ENCODE results near the gene MT1B.
A peak's percentile ranks its signal among the peaks of the same experiment; 100 is the strongest.

Gene MT1B

GRCh38 chr16:56677474-56677873 lies 25.8 kb downstream of the MT1B start:
- H3K36me3 ChIP-seq (replicated peaks; ENCODE audit: low read depth, low read length): no peaks in the 10 kb centered on the region
- TF ChIP-seq, protein P1, sequence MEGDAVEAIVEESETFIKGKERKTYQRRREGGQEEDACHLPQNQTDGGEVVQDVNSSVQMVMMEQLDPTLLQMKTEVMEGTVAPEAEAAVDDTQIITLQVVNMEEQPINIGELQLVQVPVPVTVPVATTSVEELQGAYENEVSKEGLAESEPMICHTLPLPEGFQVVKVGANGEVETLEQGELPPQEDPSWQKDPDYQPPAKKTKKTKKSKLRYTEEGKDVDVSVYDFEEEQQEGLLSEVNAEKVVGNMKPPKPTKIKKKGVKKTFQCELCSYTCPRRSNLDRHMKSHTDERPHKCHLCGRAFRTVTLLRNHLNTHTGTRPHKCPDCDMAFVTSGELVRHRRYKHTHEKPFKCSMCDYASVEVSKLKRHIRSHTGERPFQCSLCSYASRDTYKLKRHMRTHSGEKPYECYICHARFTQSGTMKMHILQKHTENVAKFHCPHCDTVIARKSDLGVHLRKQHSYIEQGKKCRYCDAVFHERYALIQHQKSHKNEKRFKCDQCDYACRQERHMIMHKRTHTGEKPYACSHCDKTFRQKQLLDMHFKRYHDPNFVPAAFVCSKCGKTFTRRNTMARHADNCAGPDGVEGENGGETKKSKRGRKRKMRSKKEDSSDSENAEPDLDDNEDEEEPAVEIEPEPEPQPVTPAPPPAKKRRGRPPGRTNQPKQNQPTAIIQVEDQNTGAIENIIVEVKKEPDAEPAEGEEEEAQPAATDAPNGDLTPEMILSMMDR (IDR thresholded peaks at IDR 0.05; ENCODE audit: low read depth, low read length): no peak
- TF ChIP-seq EZH2phosphoT487 (IDR thresholded peaks at IDR 0.05; ENCODE audit: low read depth): no peak
- no peaks in the 10 kb centered on the region for H3K9me3 ChIP-seq (ENCODE audit: insufficient read depth, low read length)
- H3K4me2 ChIP-seq (ENCODE audit: low read length): no peak overlapping the region
- no peak overlapping the region for H3K4me3 ChIP-seq (ENCODE audit: low read length)
- peaks cover 3% of the 10 kb centered on the region; the same call in 1 of the 2 replicates for H3K27me3 ChIP-seq (ENCODE audit: low read depth, low read length)
- H3K9ac ChIP-seq (ENCODE audit: low read length): no peak overlapping the region
- no peaks in the 10 kb centered on the region for H4K20me1 ChIP-seq (ENCODE audit: insufficient read depth, low read length)
- no peak overlapping the region for H2AFZ ChIP-seq (ENCODE audit: low read depth, low read length)
- H3K79me2 ChIP-seq (ENCODE audit: low read length): no peaks in the 10 kb centered on the region
- peaks cover 4% of the 10 kb centered on the region; the same call in 1 of the 2 replicates for H3K4me1 ChIP-seq (ENCODE audit: low read length)
- no peak overlapping the region for H3K27ac ChIP-seq (ENCODE audit: low read length)

DNA sequence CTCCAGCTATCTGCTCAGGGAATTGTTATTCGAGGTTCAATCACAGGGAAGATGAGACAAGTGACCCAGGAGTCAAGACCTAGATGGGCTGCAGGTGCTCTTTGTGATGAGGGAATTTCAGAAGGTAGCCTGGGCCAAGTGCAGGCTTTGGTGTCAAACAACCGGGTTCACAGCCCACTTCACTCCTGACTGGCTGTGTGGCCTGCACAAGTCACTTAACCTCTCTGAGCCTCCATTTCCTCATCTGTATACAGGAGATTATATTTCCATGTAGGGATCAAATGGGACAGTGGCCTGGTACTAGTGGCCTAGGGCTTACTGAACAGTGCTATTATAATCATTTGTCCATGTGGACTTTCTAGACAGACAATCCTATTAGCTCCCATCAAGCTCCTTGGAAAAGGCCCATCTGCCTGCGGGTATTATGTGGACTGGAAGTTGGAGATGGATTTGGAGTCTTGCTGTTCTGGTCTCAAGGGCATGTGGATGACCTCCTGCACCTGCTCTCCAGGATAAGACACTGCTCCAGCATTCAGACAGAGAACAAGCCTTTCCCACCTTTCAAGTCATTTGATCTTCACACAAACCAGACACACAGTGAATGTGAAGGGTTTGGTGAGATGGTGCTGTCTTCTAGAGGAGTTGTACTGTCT lies 27.5 kb downstream of the MT1B start:
- Histone ChIP-seq H3K4me2 (ENCODE audit: low read length) (no peak overlapping the region), H3K79me2 (ENCODE audit: low read length) (no peaks in the 10 kb centered on the region), H3K27ac (ENCODE audit: low read length) (no peak overlapping the region), H3K27me3 (ENCODE audit: low read depth, low read length) (peaks cover 3% of the 10 kb centered on the region; the same call in 1 of the 2 replicates), H4K20me1 (ENCODE audit: insufficient read depth, low read length) (no peaks in the 10 kb centered on the region), H2AFZ (ENCODE audit: low read depth, low read length) (no peak overlapping the region), H3K36me3 (replicated peaks; ENCODE audit: low read depth, low read length) (no peaks in the 10 kb centered on the region), H3K4me3 (ENCODE audit: low read length) (no peak overlapping the region), H3K9ac (ENCODE audit: low read length) (no peak overlapping the region), H3K9me3 (ENCODE audit: insufficient read depth, low read length) (no peaks in the 10 kb centered on the region), H3K4me1 (ENCODE audit: low read length) (peaks cover 14% of the 10 kb centered on the region)
- TF ChIP-seq, protein P1 (IDR thresholded peaks at IDR 0.05; ENCODE audit: low read depth, low read length): no peak
- TF ChIP-seq EZH2phosphoT487 (IDR thresholded peaks at IDR 0.05; ENCODE audit: low read depth): no peak

- Histone ChIP-seq H4K20me1 (ENCODE audit: insufficient read depth, low read length) (no peaks in the 10 kb centered on the region), H3K9me3 (ENCODE audit: insufficient read depth, low read length) (no peaks in the 10 kb centered on the region), H3K4me1 (ENCODE audit: low read length) (peaks cover 14% of the 10 kb centered on the region), H3K79me2 (ENCODE audit: low read length) (no peaks in the 10 kb centered on the region), H3K9ac (ENCODE audit: low read length) (no peak overlapping the region), H3K4me3 (ENCODE audit: low read length) (no peak overlapping the region), H3K27me3 (ENCODE audit: low read depth, low read length) (peaks cover 3% of the 10 kb centered on the region; the same call in 1 of the 2 replicates), H3K36me3 (replicated peaks; ENCODE audit: low read depth, low read length) (no peaks in the 10 kb centered on the region), H3K27ac (ENCODE audit: low read length) (no peak overlapping the region), H3K4me2 (ENCODE audit: low read length) (no peak overlapping the region), H2AFZ (ENCODE audit: low read depth, low read length) (no peak overlapping the region)
- TF ChIP-seq EZH2phosphoT487 (IDR thresholded peaks at IDR 0.05; ENCODE audit: low read depth): no peak
- TF ChIP-seq, protein P1 (IDR thresholded peaks at IDR 0.05; ENCODE audit: low read depth, low read length): no peak
Observed at GRCh38 chr16:56679818-56680217, 28.1 kb downstream of the MT1B start.

GRCh38 chr16:56681939-56682702 lies 30.4 kb downstream of the MT1B start, which contains the start of gene MT1X:
Gene MT1X, plus strand, starts transcription at chr16:56682470. Its CDS starts 71 bp downstream, at chr16:56682541.
- no peak within 1 kb of the TSS for H3K27ac ChIP-seq (ENCODE audit: low read length)
- no peaks in the 10 kb centered on the region for H4K20me1 ChIP-seq (ENCODE audit: insufficient read depth, low read length)

More at GRCh38 chr16:56681939-56682702, 30.4 kb downstream of the MT1B start, which contains the start of gene MT1X:
- Histone ChIP-seq H3K4me3 (ENCODE audit: low read length) (peak within 1 kb of the TSS; percentile 94), H3K27me3 (ENCODE audit: low read depth, low read length) (no peaks in the 10 kb centered on the region), H3K36me3 (replicated peaks; ENCODE audit: low read depth, low read length) (no peaks in the 10 kb centered on the region), H3K4me2 (ENCODE audit: low read length) (peak within 1 kb of the TSS; percentile 99), H3K9me3 (ENCODE audit: insufficient read depth, low read length) (no peaks in the 10 kb centered on the region), H2AFZ (ENCODE audit: low read depth, low read length) (peak within 1 kb of the TSS; percentile 96), H3K4me1 (ENCODE audit: low read length) (peaks cover 14% of the 10 kb centered on the region), H3K9ac (ENCODE audit: low read length) (peak within 1 kb of the TSS; percentile 78), H3K79me2 (ENCODE audit: low read length) (no peaks in the 10 kb centered on the region)
- TF ChIP-seq, protein P1 (IDR thresholded peaks at IDR 0.05; ENCODE audit: low read depth, low read length): no peak
- no peak for TF ChIP-seq EZH2phosphoT487 (IDR thresholded peaks at IDR 0.05; ENCODE audit: low read depth)

Data from OCI-LY3 (cell line).